H9 (cell line): ENCODE measurements around the gene IFT122. TPM values are rescaled to one million over a fixed set of nuclear protein-coding genes. Genes with fewer than 3 reads are reported as not detected.

ENCODE experiments used
- DNase-seq: peaks from one replicate; pipeline ENCODE4 v3.0.0-alpha.2; 2017
- H2AFZ ChIP-seq: one replicate; pipeline ENCODE4 v1.6.1; 2013; ENCODE audit warnings: mild to moderate bottlenecking, low read length, control low read depth, moderate library complexity
- H2AK5ac ChIP-seq: 2 replicates; pipeline ENCODE4 v1.6.1; 2013; ENCODE audit warnings: low read length, control low read depth, mixed read lengths; ENCODE audit not compliant: insufficient read length
- H2BK120ac ChIP-seq: one replicate; pipeline ENCODE4 v1.6.1; 2013; ENCODE audit warnings: low read depth, mild to moderate bottlenecking, low read length, control low read depth, inconsistent platforms; ENCODE audit not compliant: poor library complexity, severe bottlenecking
- H2BK12ac ChIP-seq: 2 replicates; pipeline ENCODE4 v1.6.1; 2013; ENCODE audit warnings: low read length, control low read depth, mixed read lengths, low read depth; ENCODE audit not compliant: insufficient read length
- H2BK15ac ChIP-seq: 2 replicates; pipeline ENCODE4 v1.6.1; 2013; ENCODE audit warnings: low read depth, low read length, control low read depth
- H2BK20ac ChIP-seq: one replicate; pipeline ENCODE4 v1.6.1; 2013; ENCODE audit warnings: low read depth, mild to moderate bottlenecking, low read length, control low read depth, inconsistent platforms; ENCODE audit not compliant: poor library complexity, severe bottlenecking
- H2BK5ac ChIP-seq: 2 replicates; pipeline ENCODE4 v1.6.1; 2013; ENCODE audit warnings: low read length, control low read depth, mixed read lengths; ENCODE audit not compliant: insufficient read length
- H3K14ac ChIP-seq: 2 replicates; pipeline ENCODE4 v1.6.1; 2013; ENCODE audit warnings: low read length, control low read depth; ENCODE audit not compliant: insufficient read depth
- H3K18ac ChIP-seq: 2 replicates; pipeline ENCODE4 v1.6.1; 2013; ENCODE audit warnings: low read depth, mild to moderate bottlenecking, mixed read lengths, low read length, control low read depth; ENCODE audit not compliant: insufficient read length
- H3K23ac ChIP-seq: 2 replicates; pipeline ENCODE4 v1.6.1; 2013; ENCODE audit warnings: low read length, control low read depth, mixed read lengths, low read depth; ENCODE audit not compliant: insufficient read length
- H3K23me2 ChIP-seq: 2 replicates; pipeline ENCODE4 v1.6.1; 2013; ENCODE audit warnings: low read depth, mild to moderate bottlenecking, mixed read lengths, low read length, control low read depth; ENCODE audit not compliant: insufficient read length, poor library complexity, severe bottlenecking
- H3K27ac ChIP-seq: 2 replicates; pipeline ENCODE4 v1.5.1; 2013; ENCODE audit warnings: low read length, control low read depth, mixed read lengths, low read depth; ENCODE audit not compliant: insufficient read length
- H3K27me3 ChIP-seq: 2 replicates; pipeline ENCODE4 v1.6.1; 2013; ENCODE audit warnings: low read length, control low read depth, inconsistent platforms; ENCODE audit not compliant: insufficient read depth
- H3K4ac ChIP-seq: 2 replicates; pipeline ENCODE4 v1.6.1; 2013; ENCODE audit warnings: low read depth, mild to moderate bottlenecking, control low read depth, inconsistent platforms, low read length, moderate library complexity
- H3K4me1 ChIP-seq: 2 replicates; pipeline ENCODE4 v1.6.1; 2013; ENCODE audit warnings: low read length, control low read depth, inconsistent platforms; ENCODE audit not compliant: insufficient read depth
- H3K4me2 ChIP-seq: 2 replicates; pipeline ENCODE4 v1.6.1; 2013; ENCODE audit warnings: low read length, control low read depth, mixed read lengths; ENCODE audit not compliant: insufficient read length, insufficient read depth
- H3K56ac ChIP-seq: 2 replicates; pipeline ENCODE4 v1.6.1; 2013; ENCODE audit warnings: low read depth, mild to moderate bottlenecking, mixed read lengths, low read length, control low read depth; ENCODE audit not compliant: insufficient read length
- H3K79me1 ChIP-seq: 2 replicates; pipeline ENCODE4 v1.6.1; 2013; ENCODE audit warnings: low read depth, mild to moderate bottlenecking, moderate library complexity, low read length, control low read depth, inconsistent platforms; ENCODE audit not compliant: insufficient read depth, poor library complexity, severe bottlenecking
- H3K79me2 ChIP-seq: 2 replicates; pipeline ENCODE4 v1.6.1; 2013; ENCODE audit warnings: low read length, control low read depth, inconsistent platforms; ENCODE audit not compliant: insufficient read depth
- H3K9ac ChIP-seq: 2 replicates; pipeline ENCODE4 v1.6.1; 2013; ENCODE audit warnings: low read length, control low read depth, mixed read lengths; ENCODE audit not compliant: insufficient read length; ENCODE audit errors: extremely low read depth
- H3K9me3 ChIP-seq: one replicate; pipeline ENCODE4 v1.6.1; 2013; ENCODE audit warnings: low read depth, low read length, inconsistent platforms; ENCODE audit not compliant: control insufficient read depth
- H3T11ph ChIP-seq: one replicate; pipeline ENCODE4 v1.6.1; 2013; ENCODE audit warnings: mild to moderate bottlenecking, low read length, control low read depth, inconsistent platforms
- H4K20me1 ChIP-seq: one replicate; pipeline ENCODE4 v1.6.1; 2013; ENCODE audit not compliant: control insufficient read depth, insufficient read length, insufficient read depth
- H4K5ac ChIP-seq: 2 replicates; pipeline ENCODE4 v1.6.1; 2013; ENCODE audit warnings: low read depth, mild to moderate bottlenecking, mixed read lengths, low read length, control low read depth; ENCODE audit not compliant: insufficient read length
- H4K8ac ChIP-seq: replicated peaks from 2 replicates; pipeline ENCODE4 v1.6.1; 2013; ENCODE audit warnings: low read length, control low read depth, mixed read lengths, low read depth; ENCODE audit not compliant: insufficient read length
- H4K91ac ChIP-seq: 2 replicates; pipeline ENCODE4 v1.6.1; 2013; ENCODE audit warnings: low read depth, mild to moderate bottlenecking, moderate library complexity, mixed read lengths, low read length, control low read depth; ENCODE audit not compliant: insufficient read length
- H3K27ac Mint-ChIP-seq, 3 experiments: 2 replicates in 2 of 3; 3 replicates in 1 of 3; pipeline ENCODE4 v1.8.0; 2020 to 2021; ENCODE audit warnings: mixed read lengths in 3 of 3, mild to moderate bottlenecking in 1 of 3, moderate library complexity in 1 of 3
- H3K27me3 Mint-ChIP-seq: 2 replicates; pipeline ENCODE4 v1.8.0; 2021; ENCODE audit warnings: low read depth, mild to moderate bottlenecking, moderate library complexity, mixed read lengths
- H3K36me3 Mint-ChIP-seq, 3 experiments: 2 replicates in 2 of 3; 3 replicates in 1 of 3; pipeline ENCODE4 v1.8.0; 2020 to 2021; ENCODE audit warnings: low read depth in 3 of 3, mixed read lengths in 3 of 3; ENCODE audit not compliant: insufficient read depth in 1 of 3
- H3K4me1 Mint-ChIP-seq, 2 experiments: 2 replicates each; pipeline ENCODE4 v1.8.0; 2020; ENCODE audit warnings: mixed read lengths in 2 of 2
- H3K4me3 Mint-ChIP-seq, 2 experiments: 2 replicates in 1 of 2; 3 replicates in 1 of 2; pipeline ENCODE4 v1.8.0; 2020 to 2021; ENCODE audit warnings: mild to moderate bottlenecking in 2 of 2, mixed read lengths in 2 of 2, moderate library complexity in 1 of 2
- H3K9me3 Mint-ChIP-seq, 2 experiments: 2 replicates in 1 of 2; 3 replicates in 1 of 2; pipeline ENCODE4 v1.8.0; 2020; ENCODE audit warnings: mild to moderate bottlenecking in 2 of 2, mixed read lengths in 2 of 2, moderate library complexity in 1 of 2
- CTCF ChIP-seq: fragments of 200-600 bp; sonication (generic); conservative IDR thresholded peaks from 3 replicates; pipeline ENCODE4 v1.8.0; 2021; ENCODE audit warnings: antibody characterized with exemption, mild to moderate bottlenecking
- WGBS: extraction: QIAGEN DNeasy Blood & Tissue Kit; methylation state at CpG from one replicate; pipeline ENCODE4 v1.1.7; 2013; ENCODE audit warnings: missing lambda C conversion rate, low lambda C conversion rate, mixed read lengths; ENCODE audit not compliant: insufficient read length; ENCODE audit errors: extremely low coverage; 5-methylcytosine and 5-hydroxymethylcytosine counted together
- total RNA-seq: library from RNA; stranded (reverse); gene quantifications from 2 replicates; pipeline ENCODE4 v1.2.1, GENCODE V29; 2021

The IFT122 gene
- total RNA-seq, 1 experiment from 2014 or later: 19.3 TPM

DNA sequence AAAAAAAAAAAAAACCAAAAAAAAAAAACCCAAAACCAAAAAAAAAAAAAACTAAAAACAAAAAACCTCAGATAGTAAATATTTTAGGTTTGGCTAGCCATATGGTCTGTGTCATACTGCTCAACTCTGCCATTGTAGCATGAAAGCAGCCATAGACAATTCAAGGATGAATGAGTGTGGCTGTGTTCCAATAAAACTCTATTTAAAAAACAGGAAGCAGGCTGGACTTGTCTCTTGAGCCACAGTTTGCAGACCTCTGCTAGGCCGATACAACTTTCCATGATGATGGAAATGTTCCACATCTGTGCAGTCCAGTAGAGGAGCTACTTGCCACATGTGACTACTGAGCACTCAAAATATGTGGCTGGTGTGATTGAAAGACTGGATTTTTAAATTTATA lies 22.7 kb upstream of the IFT122 start:
- H4K8ac ChIP-seq: no peak overlapping the region
- H3K27me3 ChIP-seq: peaks cover 3% of the 10 kb centered on the region; the same call in 1 of the 2 replicates
- H3K4me1 Mint-ChIP-seq: peaks cover 12 to 16% of the 10 kb centered on the region in 2 experiments; a peak in 3 of 4 replicates
- no peaks in the 10 kb centered on the region for H3K79me1 ChIP-seq
- no peak overlapping the region for H3K4me3 Mint-ChIP-seq
- peaks cover 66% of the 10 kb centered on the region for H3K27me3 Mint-ChIP-seq
- H3K4ac ChIP-seq: no peak overlapping the region
- H4K5ac ChIP-seq: no peak overlapping the region
- H3K36me3 Mint-ChIP-seq: no peaks in the 10 kb centered on the region
- no peak overlapping the region for H2AFZ ChIP-seq
- no peaks in the 10 kb centered on the region for H3K4me1 ChIP-seq
- no peak overlapping the region for H3K18ac ChIP-seq
- H4K91ac ChIP-seq: no peak overlapping the region
- no CpG with 5 or more reads among the region's 1 CpG for WGBS
- no peak for TF ChIP-seq CTCF
- H3K23ac ChIP-seq: no peak overlapping the region
- H3K79me2 ChIP-seq: no peaks in the 10 kb centered on the region
- no peak for DNase-seq
- H3K27ac Mint-ChIP-seq: no peak overlapping the region
- H3K14ac ChIP-seq: no peak overlapping the region
- H2BK120ac ChIP-seq: no peak overlapping the region
- H3K4me2 ChIP-seq: no peak overlapping the region
- H2AK5ac ChIP-seq: no peak overlapping the region
- no peak overlapping the region for H2BK20ac ChIP-seq
- H3T11ph ChIP-seq: no peak overlapping the region
- H4K20me1 ChIP-seq: no peaks in the 10 kb centered on the region
- H2BK12ac ChIP-seq: no peak overlapping the region
- H2BK5ac ChIP-seq: no peak overlapping the region
- H2BK15ac ChIP-seq: no peak overlapping the region
- no peak overlapping the region for H3K56ac ChIP-seq
- H3K23me2 ChIP-seq: no peaks in the 10 kb centered on the region
- H3K9ac ChIP-seq: no peak overlapping the region
- H3K9me3 Mint-ChIP-seq: peaks cover 0 to 1% of the 10 kb centered on the region in 2 experiments; a peak in 1 of 5 replicates
- H3K9me3 ChIP-seq: no peaks in the 10 kb centered on the region
- H3K27ac ChIP-seq: no peak overlapping the region
